B cell (primary cell): ENCODE measurements around the gene AGTRAP. TPM values are rescaled to one million over a fixed set of nuclear protein-coding genes. Genes with fewer than 3 reads are reported as not detected.

ENCODE experiments used
- ATAC-seq: fragments of 200-7000 bp; cut with Tn5 transposase; one replicate; pipeline ENCODE4 v1.10.0; 2021; ENCODE audit warnings: low read depth, mild to moderate bottlenecking, moderate number of reproducible peaks, moderate library complexity
- CTCF ChIA-PET: fragments of 350-600 bp; sonication (Branson Sonifier 250); formaldehyde crosslinking; loops from one replicate; lab custom pipeline; 2021; ENCODE audit warnings: antibody characterized with exemption, inconsistent platforms; lab: Charles Lee
- POLR2A ChIA-PET: fragments of 350-600 bp; sonication (Branson Sonifier 250); formaldehyde crosslinking; loops from one replicate; lab custom pipeline; 2021; ENCODE audit warnings: antibody characterized with exemption; lab: Charles Lee
- DNase-seq: peaks from one replicate; pipeline ENCODE4 v3.0.0; 2013
- H2AFZ ChIP-seq: 2 replicates; pipeline ENCODE4 v1.6.1; 2012; ENCODE audit warnings: mild to moderate bottlenecking, low read depth, low read length; ENCODE audit not compliant: insufficient read depth, poor library complexity, severe bottlenecking
- H3K27ac ChIP-seq, 2 donors: 1 replicate in 1 of 2; 2 replicates in 1 of 2; pipeline ENCODE4 v1.5.1; 2012 to 2013; ENCODE audit warnings: low read length in 2 of 2, mild to moderate bottlenecking in 2 of 2, moderate library complexity in 1 of 2
- H3K27me3 ChIP-seq, 4 experiments: fragments of 200-600 bp in 1 of 4; sonication (generic) in 1 of 4; replicated peaks in 1 of 4; 1 replicate in 2 of 4; 2 replicates in 2 of 4; pipeline versions ENCODE4 v1.6.1 to v1.7.0; 2013 to 2016; ENCODE audit warnings: low read length in 3 of 4, mild to moderate bottlenecking in 2 of 4, mixed read lengths in 1 of 4, moderate library complexity in 1 of 4; ENCODE audit not compliant: insufficient read depth in 4 of 4, control insufficient read depth in 3 of 4; ENCODE audit errors: control extremely low read depth in 1 of 4
- H3K36me3 ChIP-seq, 2 experiments: replicated peaks in 1 of 2; 1 replicate in 1 of 2; 2 replicates in 1 of 2; pipeline versions ENCODE4 v1.6.1 to v1.7.1; 2013; ENCODE audit warnings: low read length in 1 of 2; ENCODE audit not compliant: insufficient read depth in 2 of 2, control insufficient read depth in 1 of 2; ENCODE audit errors: control extremely low read depth in 1 of 2, extremely low read depth in 1 of 2
- H3K4me1 ChIP-seq, 2 donors: fragments of 200-600 bp in 1 of 2; sonication (generic) in 1 of 2; 1 replicate in 1 of 2; 2 replicates in 1 of 2; pipeline versions ENCODE4 v1.5.1 to v1.6.1; 2013 to 2017; ENCODE audit warnings: low read length in 2 of 2; ENCODE audit not compliant: control insufficient read depth in 2 of 2, insufficient read depth in 2 of 2
- H3K4me2 ChIP-seq: replicated peaks from 2 replicates; pipeline ENCODE3; 2012; ENCODE audit warnings: mild to moderate bottlenecking, low read depth, low read length; ENCODE audit not compliant: poor library complexity, severe bottlenecking
- H3K4me3 ChIP-seq, 5 experiments: fragments of 200-600 bp in 1 of 5; sonication (generic) in 1 of 5; 1 replicate in 3 of 5; 2 replicates in 2 of 5; pipeline versions ENCODE4 v1.5.1 to v1.7.0; 2011 to 2016; ENCODE audit warnings: low read length in 4 of 5, mild to moderate bottlenecking in 4 of 5, low read depth in 2 of 5, control low read depth in 1 of 5, moderate library complexity in 1 of 5; ENCODE audit not compliant: insufficient read depth in 1 of 5; ENCODE audit errors: control extremely low read depth in 1 of 5, extremely low read depth in 1 of 5
- H3K79me2 ChIP-seq: fragments of 200-600 bp; sonication (generic); one replicate; pipeline ENCODE4 v1.6.0; 2016; ENCODE audit warnings: low read length; ENCODE audit not compliant: control insufficient read depth, insufficient read depth
- H3K9ac ChIP-seq: fragments of 200-600 bp; sonication (generic); 2 replicates; pipeline ENCODE4 v1.6.1; 2017; ENCODE audit warnings: mild to moderate bottlenecking, low read length, moderate library complexity
- H3K9me3 ChIP-seq, 3 donors: one replicate each; pipeline versions ENCODE4 v1.6.1 to v1.7.1; 2013; ENCODE audit warnings: low read length in 2 of 3; ENCODE audit not compliant: control insufficient read depth in 2 of 3, insufficient read depth in 1 of 3; ENCODE audit errors: control extremely low read depth in 1 of 3
- H4K20me1 ChIP-seq: 2 replicates; pipeline ENCODE4 v1.6.0; 2012; ENCODE audit warnings: mild to moderate bottlenecking, low read length; ENCODE audit not compliant: insufficient read depth, control insufficient read depth, poor library complexity, severe bottlenecking
- H3K27ac Mint-ChIP-seq: one replicate; pipeline ENCODE4 v1.8.0; 2021; ENCODE audit warnings: mixed read lengths
- H3K27me3 Mint-ChIP-seq: one replicate; pipeline ENCODE4 v1.8.0; 2021; ENCODE audit warnings: mixed read lengths
- H3K4me1 Mint-ChIP-seq: one replicate; pipeline ENCODE4 v1.8.0; 2021; ENCODE audit warnings: mixed read lengths
- H3K4me3 Mint-ChIP-seq: one replicate; pipeline ENCODE4 v1.8.0; 2021; ENCODE audit warnings: mixed read lengths
- H3K9me3 Mint-ChIP-seq: one replicate; pipeline ENCODE4 v1.8.0; 2022; ENCODE audit warnings: mixed read lengths; ENCODE audit not compliant: insufficient read depth
- CTCF ChIP-seq: fragments of 200-600 bp; IDR thresholded peaks from one replicate; pipeline ENCODE4 v1.8.0; 2022; ENCODE audit warnings: antibody characterized with exemption, mild to moderate bottlenecking
- EZH2 ChIP-seq: IDR thresholded peaks from 2 replicates; pipeline ENCODE4 v1.6.1; 2012; ENCODE audit warnings: borderline replicate concordance, low read depth, mild to moderate bottlenecking, moderate library complexity, low read length; ENCODE audit not compliant: insufficient read depth, poor library complexity, severe bottlenecking
- WGBS: methylation state at CpG from one replicate; pipeline ENCODE4 v1.1.5; 2013; ENCODE audit warnings: missing lambda C conversion rate; ENCODE audit not compliant: insufficient coverage; 5-methylcytosine and 5-hydroxymethylcytosine counted together
- intact Hi-C: fragments of 100-400 bp; cut with micrococcal nuclease; formaldehyde crosslinking; loops from one replicate; pipeline ENCODE4 v1.10.0; 2022
- polyA plus RNA-seq: library from polyadenylated mRNA; depleted of rRNA; stranded (reverse); fragments of >200 nt; gene quantifications from 2 replicates; pipeline ENCODE4 v1.2.3, GENCODE V29; 2012
- total RNA-seq, 2 donors: library from RNA; stranded (reverse); fragments of 120-200 nt in 1 of 2; gene quantifications; 1 replicate in 1 of 2; 2 replicates in 1 of 2; pipeline versions ENCODE4 v1.2.3 to v1.2.4, GENCODE V29; 2013 to 2022

The AGTRAP gene
- total and polyA plus RNA-seq, 2 donors (not counting 1 experiment from before 2014, with no cell fraction given) = 18.3 to 44.9 TPM

GRCh38 chr1:11746092-11746491 is 10.2 kb downstream of the AGTRAP start:
- Histone ChIP-seq H3K79me2 (peaks cover 28% of the 10 kb centered on the region), H3K4me1 (peaks cover 5 to 10% of the 10 kb centered on the region in 2 donors)
- H3K9me3 Mint-ChIP-seq = no peaks in the 10 kb centered on the region

More at GRCh38 chr1:11746092-11746491, 10.2 kb downstream of the AGTRAP start:
- H3K36me3 ChIP-seq = peaks cover 0 to 26% of the 10 kb centered on the region in 2 experiments
- no peak for DNase-seq
- CTCF ChIA-PET = interaction anchor here (0.7 to 0.9 kb wide), 2 partner anchors 93 to 95 kb away, joined by 3 read pairs; no protein-coding TSS in a partner anchor
- no peaks in the 10 kb centered on the region for H3K27me3 ChIP-seq
- H4K20me1 ChIP-seq = peaks cover 13% of the 10 kb centered on the region
- H3K9me3 ChIP-seq = no peaks in the 10 kb centered on the region
- H3K4me1 Mint-ChIP-seq = peaks cover 15% of the 10 kb centered on the region
- no peak overlapping the region for H3K9ac ChIP-seq
- POLR2A ChIA-PET = no interaction called here
- H3K4me2 ChIP-seq = no peak overlapping the region
- H3K27ac ChIP-seq = no peak overlapping the region
- no peak overlapping the region for H3K4me3 ChIP-seq
- no peaks in the 10 kb centered on the region for H3K27me3 Mint-ChIP-seq
- no peak for TF ChIP-seq EZH2
- TF ChIP-seq CTCF = no peak
- H3K27ac Mint-ChIP-seq = no peak overlapping the region
- no peak overlapping the region for H3K4me3 Mint-ChIP-seq
- WGBS = 87% methylated on average over 6 of the region's 6 CpGs
- intact Hi-C loops = no loop called here
- H2AFZ ChIP-seq = no peak overlapping the region
- ATAC-seq = no peak
